NB4 (cell line): ENCODE results near the gene EBF3.

Source experiments
- POLR2A ChIP-seq: IDR thresholded peaks from 2 replicates; pipeline ENCODE4 v1.6.1; 2011; ENCODE audit warnings: mild to moderate bottlenecking; ENCODE audit not compliant: insufficient read length; ENCODE audit errors: extremely low read depth
- TF ChIP-seq, protein P1 (sequence below): IDR thresholded peaks from one replicate; pipeline ENCODE4 v1.5.1; 2012; ENCODE audit warnings: low read depth, low read length
- TF ChIP-seq, protein P2 (sequence below): IDR thresholded peaks from 2 replicates; pipeline ENCODE4 v1.6.1; 2011; ENCODE audit warnings: low read depth, low read length

DNA sequence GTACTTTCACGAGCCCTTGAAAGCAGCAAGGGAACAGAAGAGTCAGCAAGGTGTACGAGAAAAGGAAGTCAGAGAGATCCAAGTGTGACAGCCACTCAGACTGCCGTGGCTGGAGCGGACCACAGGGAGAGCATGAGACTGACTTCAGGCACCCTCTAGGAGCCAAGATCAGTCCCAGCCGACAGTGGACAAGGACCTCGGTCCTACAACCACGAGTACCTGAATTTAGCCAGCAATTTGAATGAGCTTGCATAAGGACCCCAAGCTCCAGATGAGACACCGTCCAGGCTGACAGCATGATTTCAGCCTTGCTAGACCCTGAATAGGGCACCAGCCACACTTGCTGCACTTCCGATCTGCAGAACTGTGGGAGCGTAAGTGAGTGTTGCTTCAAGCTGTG, 13.7 kb upstream of the EBF3 start:
- TF ChIP-seq POLR2A = no peak
- TF ChIP-seq, protein P1, sequence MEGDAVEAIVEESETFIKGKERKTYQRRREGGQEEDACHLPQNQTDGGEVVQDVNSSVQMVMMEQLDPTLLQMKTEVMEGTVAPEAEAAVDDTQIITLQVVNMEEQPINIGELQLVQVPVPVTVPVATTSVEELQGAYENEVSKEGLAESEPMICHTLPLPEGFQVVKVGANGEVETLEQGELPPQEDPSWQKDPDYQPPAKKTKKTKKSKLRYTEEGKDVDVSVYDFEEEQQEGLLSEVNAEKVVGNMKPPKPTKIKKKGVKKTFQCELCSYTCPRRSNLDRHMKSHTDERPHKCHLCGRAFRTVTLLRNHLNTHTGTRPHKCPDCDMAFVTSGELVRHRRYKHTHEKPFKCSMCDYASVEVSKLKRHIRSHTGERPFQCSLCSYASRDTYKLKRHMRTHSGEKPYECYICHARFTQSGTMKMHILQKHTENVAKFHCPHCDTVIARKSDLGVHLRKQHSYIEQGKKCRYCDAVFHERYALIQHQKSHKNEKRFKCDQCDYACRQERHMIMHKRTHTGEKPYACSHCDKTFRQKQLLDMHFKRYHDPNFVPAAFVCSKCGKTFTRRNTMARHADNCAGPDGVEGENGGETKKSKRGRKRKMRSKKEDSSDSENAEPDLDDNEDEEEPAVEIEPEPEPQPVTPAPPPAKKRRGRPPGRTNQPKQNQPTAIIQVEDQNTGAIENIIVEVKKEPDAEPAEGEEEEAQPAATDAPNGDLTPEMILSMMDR = no peak
- TF ChIP-seq, protein P2, sequence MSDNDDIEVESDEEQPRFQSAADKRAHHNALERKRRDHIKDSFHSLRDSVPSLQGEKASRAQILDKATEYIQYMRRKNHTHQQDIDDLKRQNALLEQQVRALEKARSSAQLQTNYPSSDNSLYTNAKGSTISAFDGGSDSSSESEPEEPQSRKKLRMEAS = no peak
